PC-3 (cell line): Measurements from ENCODE around the gene KAT7.

Experiments
- CTCF ChIP-seq: fragments of 300-600 bp; sonication (generic); conservative IDR thresholded peaks from 2 replicates; pipeline ENCODE4 v1.5.1; 2017; ENCODE audit warnings: antibody characterized with exemption, low read depth, mild to moderate bottlenecking, low read length
- EZH2 ChIP-seq: fragments of 300-600 bp; sonication (generic); IDR thresholded peaks from one replicate; pipeline ENCODE4 v1.6.1; 2017; ENCODE audit warnings: antibody characterized with exemption, mild to moderate bottlenecking, low read length; ENCODE audit not compliant: unreplicated experiment

- no peak for TF ChIP-seq CTCF
- TF ChIP-seq EZH2: no peak
Measured at GRCh38 chr17:49829026-49829425, 40.5 kb downstream of the KAT7 start.
